SIG-M5 treated with dmso at 0.1 percent for 504 hours (cell line): Measurements from ENCODE around the gene ALKBH5.
A peak's percentile ranks its signal among the peaks of the same experiment; 100 is the strongest.

Experiments used
- DNase-seq: peaks from one replicate; lab custom pipeline; 2025; ENCODE audit not compliant: unreplicated experiment; lab: John Stamatoyannopoulos, UW

The ALKBH5 gene

GRCh38 chr17:18184143-18185031 lies 759 bp downstream of the ALKBH5 start:
- peak; percentile 31 for DNase-seq

GRCh38 chr17:18185391-18185790 lies 1.8 kb downstream of the ALKBH5 start:
- no peak for DNase-seq

DNA sequence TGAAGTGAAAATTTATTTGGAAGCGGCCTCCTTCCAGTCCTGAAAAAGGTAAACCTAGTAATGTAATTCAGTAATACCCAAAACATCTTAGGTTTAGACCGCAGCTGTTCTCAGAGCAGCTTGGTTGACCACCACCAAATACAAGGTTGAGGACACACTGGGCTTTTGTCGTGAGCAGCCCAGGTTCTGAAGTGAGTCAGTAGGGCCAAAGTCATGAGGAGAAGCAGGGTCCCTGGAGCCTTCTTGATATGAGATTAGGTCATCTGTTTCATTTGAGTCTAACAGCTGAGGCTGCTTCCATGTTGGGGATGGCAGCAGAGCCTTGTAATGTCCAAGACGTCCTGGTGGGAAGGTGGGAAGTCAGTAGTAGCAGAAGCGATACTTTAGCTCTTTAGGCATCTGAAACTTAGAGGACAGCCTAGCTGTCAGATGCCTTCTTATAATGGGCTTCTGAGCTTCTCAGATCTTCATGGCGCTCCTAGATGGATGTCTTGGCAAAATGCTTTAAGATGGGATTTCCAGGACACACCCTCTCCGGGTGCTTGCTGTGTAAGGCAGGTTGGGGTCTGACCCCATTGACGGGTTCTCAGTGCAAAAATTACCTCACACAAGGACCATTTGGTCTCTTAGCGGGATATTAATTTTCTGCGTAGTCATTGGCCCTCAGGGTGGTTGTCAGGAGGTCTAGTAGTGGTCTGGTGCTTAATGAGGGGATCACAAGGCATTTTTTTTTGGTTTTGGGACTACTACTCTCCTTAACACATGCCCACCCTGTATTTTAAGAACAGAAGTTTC lies 2.4 kb downstream of the ALKBH5 start:
- DNase-seq, result no peak

DNA sequence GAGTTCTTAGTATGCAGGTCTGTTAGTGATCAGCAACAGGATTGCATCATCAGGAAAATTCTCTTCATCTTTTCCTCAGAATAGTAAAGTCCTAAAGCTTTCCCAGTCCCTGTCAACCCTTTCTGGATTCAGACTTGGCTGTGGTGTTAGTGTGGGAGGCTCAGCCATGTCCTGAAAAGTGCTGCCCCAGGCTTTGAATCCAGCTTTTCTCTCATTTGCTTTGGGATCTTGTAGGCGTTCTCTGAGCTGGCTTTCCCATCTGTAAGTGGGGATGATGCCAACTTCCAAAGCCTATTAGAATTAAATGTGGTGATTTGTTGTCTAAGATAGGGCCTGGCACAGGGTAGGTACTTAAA lies 3.0 kb downstream of the ALKBH5 start:
- DNase-seq, result no peak

DNA sequence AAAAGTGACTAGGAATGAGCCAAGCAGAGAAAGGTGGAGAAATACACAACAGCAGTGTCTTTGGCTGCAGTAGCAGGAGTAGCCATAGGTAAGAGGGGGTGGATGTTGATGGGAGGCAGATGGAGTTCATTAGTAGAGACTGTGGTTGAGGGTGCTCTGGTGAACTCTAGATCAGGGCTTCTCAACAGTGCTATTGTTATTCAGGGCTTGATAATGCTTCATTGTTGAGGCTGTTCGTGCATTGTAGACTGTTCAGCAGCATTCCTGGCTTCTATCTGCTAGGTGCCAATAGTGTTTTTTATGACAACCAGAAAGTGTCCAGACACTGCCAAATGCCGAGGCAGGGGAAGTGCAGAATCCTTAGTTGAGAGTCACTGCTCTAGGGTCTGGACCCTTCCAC lies 3.6 kb downstream of the ALKBH5 start:
- DNase-seq, result no peak

DNA sequence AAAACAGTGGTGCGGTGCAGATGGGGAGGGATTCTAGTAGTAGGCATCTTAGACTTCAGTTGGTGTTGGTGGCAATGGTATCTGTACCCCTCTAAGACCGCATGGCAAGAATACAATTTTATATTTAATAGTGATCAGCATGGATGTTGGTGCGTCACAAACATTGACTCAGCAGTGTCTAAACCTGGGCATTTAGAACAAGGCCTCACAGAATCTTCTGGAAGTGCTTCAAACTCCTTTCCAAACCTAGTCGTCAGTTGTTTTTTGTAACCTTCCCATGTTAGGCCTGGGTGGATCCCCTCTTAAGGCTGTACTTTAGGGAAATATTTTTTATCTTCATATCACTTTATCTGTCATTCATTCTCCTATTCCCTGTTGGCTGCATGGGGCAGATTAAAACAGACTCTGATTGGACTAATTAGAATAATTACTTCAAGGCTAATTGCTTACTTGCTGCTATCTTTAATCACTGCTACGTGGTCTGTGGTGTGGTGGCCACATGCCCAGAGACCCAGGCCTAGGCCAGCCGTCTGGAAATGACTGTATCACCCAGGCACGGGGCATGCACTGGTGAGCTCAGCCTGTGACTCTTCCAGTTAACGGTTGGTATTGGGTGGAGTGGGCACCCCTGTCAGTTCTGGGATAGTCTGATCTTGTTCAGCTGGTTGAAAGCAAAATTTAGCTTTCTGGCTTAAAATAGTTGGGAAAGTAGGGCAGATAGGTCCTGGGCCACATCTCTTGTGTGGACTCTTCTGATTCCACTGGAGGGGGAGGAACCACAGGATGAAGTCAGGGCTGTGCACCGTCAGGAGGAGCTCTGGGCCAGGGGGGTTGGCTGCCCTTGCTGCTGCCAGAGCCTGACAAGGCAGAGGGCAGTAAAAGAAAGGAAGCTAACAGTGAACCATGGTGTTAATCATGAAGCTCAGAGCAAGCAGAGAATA lies 4.5 kb downstream of the ALKBH5 start:
- DNase-seq, result no peak

- no peak for DNase-seq
These were observed 7.1 kb downstream of the ALKBH5 start for GRCh38 chr17:18190628-18191235.

GRCh38 chr17:18191236-18191667 lies 7.6 kb downstream of the ALKBH5 start:
- no peak for DNase-seq

DNA sequence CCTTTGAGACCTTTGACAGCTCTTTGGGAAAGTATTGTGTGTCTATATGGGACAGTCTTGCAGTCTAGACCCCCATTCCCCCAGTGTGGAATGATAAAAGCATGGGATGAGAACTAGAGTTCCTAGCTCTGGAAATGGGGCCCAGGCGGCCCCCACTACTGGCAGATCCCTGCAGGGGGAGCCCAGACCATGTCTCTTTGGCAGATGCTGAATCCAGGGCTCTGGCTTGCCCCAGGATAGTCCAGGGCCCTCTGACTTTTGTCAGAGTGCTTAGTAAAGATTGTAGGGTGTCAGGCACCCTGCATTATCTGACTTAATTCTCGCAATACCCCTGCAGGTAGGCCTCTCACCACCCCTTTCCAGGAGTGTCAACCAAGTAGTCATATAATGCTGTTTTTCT lies 8.3 kb downstream of the ALKBH5 start:
- no peak for DNase-seq

- no peak for DNase-seq
These were observed 10.8 kb downstream of the ALKBH5 start for GRCh38 chr17:18194394-18194793.

- no peak for DNase-seq
These were observed 11.2 kb downstream of the ALKBH5 start for GRCh38 chr17:18194804-18195203.

- DNase-seq, result no peak
These were observed 11.6 kb downstream of the ALKBH5 start for GRCh38 chr17:18195246-18195645.

GRCh38 chr17:18197535-18198194 lies 14.0 kb downstream of the ALKBH5 start:
- DNase-seq, result no peak

GRCh38 chr17:18198530-18198929 lies 14.9 kb downstream of the ALKBH5 start:
- DNase-seq, result no peak

DNA sequence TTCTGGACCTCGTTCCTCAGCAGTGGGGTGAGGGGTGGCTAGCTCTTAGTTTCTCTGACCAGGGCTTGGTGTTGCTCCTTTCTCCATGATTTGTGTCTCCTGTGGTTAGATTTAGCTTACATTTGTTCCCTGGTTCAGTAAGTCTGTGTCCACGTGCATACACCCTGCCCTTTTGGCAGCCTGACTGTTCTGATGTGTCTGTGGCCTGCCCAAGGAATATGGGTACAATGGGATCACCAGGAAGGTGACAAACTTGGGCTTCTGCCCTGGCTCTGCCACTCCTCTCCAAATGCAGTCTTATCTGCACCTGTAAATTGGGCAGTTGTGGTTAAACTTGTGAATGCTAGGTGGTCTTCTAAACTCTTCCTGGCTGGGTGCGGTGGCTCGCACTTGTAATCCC lies 17.5 kb downstream of the ALKBH5 start:
- DNase-seq, result no peak

- DNase-seq, result no peak
These were observed 19.7 kb downstream of the ALKBH5 start for GRCh38 chr17:18203308-18203707.

DNA sequence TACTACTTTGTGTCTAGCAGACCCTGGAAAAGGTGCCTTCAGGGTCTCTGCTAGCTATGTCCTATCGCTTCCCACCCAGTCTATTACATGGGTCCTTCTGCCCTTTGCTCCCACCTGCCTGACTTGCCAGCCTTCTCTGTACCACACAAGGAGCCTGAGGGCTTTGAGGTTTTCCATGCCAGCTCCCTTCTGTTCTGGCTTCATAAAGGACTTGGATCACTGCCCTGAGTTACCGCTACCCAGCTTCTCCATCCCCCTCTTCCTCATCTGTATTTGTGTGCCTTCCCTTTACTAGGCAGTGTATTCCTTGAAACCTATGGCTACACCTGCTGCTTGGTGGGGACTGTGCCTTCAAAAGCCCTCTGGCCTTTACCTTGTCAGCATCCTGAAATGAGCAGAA lies 22.2 kb downstream of the ALKBH5 start:
- DNase-seq, result no peak

DNA sequence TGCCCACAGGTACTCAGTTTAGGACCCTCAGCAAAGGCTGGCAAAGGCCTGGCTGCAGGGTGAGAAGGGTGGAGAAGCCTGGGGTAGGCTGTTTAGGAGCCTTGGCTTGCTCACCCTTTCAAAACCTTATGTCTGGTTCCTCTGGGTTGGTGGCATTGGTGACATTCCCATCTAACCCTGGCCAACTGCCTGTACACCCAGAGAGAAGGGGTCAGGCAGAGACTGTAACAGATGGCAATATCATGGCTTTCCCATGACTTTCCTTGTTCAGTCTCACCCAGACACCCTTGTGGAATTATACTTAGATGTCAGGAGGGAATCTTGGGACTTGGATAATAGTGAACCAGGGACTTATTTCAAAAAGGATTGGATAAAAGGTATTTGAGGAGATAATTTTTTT lies 23.3 kb downstream of the ALKBH5 start:
- DNase-seq, result no peak

- no peak for DNase-seq
These were observed 24.5 kb downstream of the ALKBH5 start for GRCh38 chr17:18208092-18208491.

DNA sequence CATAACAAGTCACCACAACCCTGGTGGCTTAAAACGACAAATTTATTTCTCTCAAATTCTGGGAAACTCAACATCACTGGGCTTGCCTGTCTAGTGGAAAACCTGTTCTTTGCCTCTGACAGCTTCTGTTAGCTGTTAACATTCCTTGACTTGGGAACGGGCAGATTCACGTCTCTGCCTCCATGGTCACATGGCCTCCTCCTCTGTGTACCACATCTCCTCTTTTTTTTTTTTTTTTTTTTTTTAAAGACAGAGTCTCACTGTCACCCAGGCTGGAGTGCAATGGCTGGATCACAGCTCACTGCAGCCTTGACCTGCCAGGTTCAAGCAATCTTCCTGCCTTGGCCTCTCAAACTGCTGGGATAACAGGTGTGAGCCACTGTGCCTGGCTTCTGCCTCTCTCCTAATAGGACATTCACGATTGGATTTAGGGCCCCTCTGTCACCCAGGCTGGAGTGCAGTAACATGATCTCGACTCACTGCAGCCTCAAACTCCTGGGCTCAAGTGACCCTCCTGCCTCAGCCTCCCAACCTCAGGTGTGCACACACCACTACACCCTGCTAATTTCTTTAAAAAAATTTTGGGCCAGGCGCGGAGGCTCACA lies 30.1 kb downstream of the ALKBH5 start:
- no peak for DNase-seq
